HG03135 (cell line): Measurements from ENCODE around the gene FAAH.
A peak's percentile ranks its signal among the peaks of the same experiment; 100 is the strongest.

Experiments
- ATAC-seq: cut with Tn5 transposase; IDR thresholded peaks from one replicate; pipeline ENCODE4 v1.9.1; 2021; ENCODE audit warnings: mild to moderate bottlenecking, moderate library complexity; ENCODE audit not compliant: unreplicated experiment

Gene FAAH

GRCh38 chr1:46400421-46400820 lies 6.3 kb downstream of the FAAH start:
- no peak for ATAC-seq

DNA sequence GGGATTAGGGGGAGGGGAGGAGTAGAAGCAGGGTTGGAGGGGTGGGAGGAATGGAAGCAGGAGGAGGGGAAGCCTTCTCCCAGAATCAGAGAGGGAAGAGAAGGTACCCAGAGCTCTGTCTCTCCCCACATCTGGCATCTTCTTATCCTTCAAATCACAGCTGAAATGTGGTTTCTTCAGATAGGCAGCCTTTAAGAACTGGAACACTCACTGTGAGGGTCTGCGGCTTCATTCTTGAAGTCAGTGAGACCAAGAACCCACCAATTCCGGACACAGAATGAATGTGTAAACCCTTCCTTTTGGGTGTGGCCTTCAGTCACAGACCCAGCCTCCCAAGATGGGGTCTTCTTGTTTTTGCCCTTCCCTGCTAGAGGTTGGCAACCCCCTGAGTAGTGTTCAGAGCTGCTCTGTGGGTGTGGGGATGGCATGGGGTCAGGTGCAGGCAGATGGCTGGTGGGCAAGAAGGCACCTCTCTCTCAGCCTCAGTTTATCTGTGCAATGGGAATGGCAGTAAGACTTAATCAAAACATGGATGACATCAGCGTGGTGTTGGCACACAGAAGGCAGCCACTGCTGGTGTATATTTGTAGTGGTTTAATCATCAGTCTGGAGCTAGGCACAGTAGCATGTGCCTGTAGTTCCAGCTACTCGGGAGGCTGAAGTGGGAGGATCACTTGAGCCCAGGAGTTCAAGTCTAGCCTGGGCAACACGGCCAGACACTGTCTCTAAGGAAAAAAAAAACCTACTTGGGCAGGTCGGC lies 7.2 kb downstream of the FAAH start:
- ATAC-seq, result no peak

GRCh38 chr1:46401964-46402626 lies 8.0 kb downstream of the FAAH start:
- no peak for ATAC-seq

GRCh38 chr1:46403916-46404315 lies 9.8 kb downstream of the FAAH start:
- ATAC-seq, result no peak

GRCh38 chr1:46404482-46405196 lies 10.5 kb downstream of the FAAH start:
- no peak for ATAC-seq

GRCh38 chr1:46405197-46405555 lies 11.1 kb downstream of the FAAH start:
- no peak for ATAC-seq

- ATAC-seq, result no peak
Observed at GRCh38 chr1:46405724-46406123, 11.6 kb downstream of the FAAH start.

DNA sequence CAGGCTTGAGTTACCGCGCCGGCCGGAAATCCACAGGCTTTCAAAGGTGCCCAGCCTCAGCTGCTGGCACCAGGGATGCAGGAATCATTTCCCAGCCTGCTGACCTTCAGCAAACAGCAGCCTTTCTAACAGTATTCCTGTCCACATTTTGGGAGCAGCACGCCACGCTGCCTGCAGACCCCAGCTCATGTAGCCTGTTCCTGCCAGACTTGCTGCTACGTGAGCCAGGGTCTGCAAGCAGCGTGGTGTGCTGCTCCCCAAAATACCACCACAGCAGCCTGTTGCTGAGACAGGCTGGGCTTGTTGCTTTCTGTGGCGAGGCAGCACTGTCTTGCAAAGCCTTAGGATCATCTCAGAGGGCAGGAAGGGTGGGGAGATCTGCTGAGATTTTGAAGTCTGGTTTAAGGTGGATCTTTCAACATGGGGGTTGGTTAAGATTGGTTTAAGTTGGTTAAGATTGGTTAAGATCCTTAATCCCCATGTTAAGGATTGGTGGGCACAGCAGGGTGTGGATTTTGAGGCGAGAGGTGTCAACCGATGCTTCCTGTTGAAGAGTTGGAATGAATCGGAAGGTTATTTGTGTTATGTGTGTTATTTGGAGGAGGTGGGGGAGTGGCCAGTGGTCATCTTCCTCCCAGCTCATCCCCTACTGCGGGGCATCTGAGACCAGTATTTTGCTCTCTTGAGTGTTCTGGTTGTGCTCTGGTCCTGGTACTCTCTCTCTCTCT lies 12.9 kb downstream of the FAAH start:
- no peak for ATAC-seq

DNA sequence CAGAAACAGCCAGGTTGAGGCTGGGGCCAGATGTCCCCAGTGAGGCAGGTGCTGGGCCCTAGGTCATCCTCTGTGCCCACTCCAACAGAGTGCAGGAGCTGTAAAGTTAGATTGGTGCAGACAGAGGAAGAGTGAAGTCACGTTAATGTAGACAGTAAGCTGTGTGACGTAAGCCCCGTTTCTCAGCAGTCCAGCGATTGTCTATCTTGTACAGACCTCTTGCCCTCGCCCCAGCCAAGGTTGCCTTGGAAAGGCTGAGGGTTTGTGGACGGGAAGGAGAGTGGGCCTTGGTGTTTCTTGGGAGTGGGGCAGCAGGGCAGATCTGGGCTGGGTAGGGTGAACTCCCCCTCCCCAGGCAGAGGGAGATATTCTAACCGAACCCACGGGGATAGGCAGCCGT lies 13.5 kb downstream of the FAAH start:
- no peak for ATAC-seq

- no peak for ATAC-seq
Observed at GRCh38 chr1:46408356-46409062, 14.4 kb downstream of the FAAH start.

DNA sequence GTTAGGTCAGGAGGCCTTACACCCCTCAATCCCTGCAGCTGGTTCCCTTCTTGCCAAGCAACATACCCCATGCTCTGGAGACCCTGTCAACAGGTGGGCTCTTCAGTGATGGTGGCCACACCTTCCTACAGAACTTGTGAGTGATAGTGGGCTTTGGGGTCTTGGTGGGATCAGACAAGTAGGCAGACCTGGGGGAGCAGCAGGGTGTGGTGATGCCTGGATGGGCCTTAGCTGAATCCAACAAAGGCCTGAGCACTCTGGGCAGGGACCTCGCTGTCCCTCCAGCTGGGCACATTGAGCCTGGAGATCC lies 14.9 kb downstream of the FAAH start:
- no peak for ATAC-seq

DNA sequence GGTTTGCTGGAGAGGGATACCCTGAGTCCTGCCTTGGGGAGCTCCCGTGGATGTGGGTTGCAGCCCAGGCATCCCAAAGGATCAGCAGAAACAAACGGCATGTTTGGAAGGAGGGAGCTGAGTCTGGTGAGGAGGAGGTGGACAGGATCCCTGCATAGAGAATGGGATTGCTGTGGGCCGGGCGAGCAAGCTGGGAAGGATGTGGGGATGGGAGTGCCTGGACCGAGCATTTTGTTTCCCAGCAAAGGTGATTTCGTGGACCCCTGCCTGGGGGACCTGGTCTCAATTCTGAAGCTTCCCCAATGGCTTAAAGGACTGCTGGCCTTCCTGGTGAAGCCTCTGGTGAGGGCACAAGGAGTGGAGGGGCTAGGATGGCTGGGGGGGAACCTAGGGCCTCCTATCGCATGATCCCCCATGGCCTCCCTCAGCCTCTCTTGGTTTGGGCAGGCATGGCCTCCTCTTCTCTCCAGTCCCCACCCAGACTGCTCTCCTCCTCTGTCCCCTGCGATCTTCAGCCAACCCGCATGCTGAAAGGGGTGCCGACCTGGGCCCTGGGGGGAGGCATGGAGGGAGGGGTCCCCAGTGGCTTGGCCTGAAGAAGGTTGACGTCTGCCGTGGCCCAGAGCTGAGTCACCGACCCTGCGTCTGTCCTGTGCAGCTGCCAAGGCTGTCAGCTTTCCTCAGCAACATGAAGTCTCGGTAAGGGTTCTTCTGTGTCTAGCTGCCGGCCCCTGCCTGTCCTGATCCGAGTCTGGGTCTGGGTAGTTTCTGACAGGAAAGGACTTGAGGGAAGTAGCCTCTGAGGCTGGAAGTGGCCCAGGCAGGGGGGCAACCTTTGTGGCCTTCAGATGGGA lies 16.3 kb downstream of the FAAH start:
- no peak for ATAC-seq

- ATAC-seq, result no peak
Observed at GRCh38 chr1:46411010-46411405, 16.9 kb downstream of the FAAH start.

DNA sequence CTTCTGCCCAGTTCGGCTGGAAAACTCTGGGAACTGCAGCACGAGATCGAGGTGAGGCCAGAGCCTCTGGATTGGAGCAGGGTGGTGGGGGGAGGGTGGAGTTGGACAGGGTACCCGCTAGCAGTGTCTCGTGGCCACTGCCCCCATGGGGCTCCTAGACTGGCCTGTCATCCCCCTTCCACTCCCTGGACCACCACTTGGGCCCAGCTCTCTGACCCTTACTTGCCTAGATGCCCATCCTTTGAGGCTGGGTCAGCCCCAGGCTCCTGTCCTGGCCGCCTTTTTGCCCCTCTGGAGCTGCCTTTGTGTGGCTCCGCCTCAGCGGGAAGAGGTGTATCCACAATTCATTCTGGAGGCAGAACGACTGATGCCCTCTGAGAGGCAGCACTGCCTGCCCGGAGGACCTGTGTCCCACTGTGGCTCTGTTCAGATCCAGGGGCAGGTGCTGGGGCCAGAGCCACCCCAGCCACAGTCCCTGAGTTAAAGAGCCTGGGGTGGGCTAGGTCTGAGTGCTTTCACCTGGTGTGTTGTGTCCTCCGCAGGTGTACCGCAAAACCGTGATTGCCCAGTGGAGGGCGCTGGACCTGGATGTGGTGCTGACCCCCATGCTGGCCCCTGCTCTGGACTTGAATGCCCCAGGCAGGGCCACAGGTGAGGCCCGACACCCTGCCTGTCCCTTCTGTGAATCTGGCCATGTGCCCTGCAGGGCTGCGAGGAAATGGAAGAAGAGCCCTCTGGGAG lies 17.7 kb downstream of the FAAH start:
- no peak for ATAC-seq

DNA sequence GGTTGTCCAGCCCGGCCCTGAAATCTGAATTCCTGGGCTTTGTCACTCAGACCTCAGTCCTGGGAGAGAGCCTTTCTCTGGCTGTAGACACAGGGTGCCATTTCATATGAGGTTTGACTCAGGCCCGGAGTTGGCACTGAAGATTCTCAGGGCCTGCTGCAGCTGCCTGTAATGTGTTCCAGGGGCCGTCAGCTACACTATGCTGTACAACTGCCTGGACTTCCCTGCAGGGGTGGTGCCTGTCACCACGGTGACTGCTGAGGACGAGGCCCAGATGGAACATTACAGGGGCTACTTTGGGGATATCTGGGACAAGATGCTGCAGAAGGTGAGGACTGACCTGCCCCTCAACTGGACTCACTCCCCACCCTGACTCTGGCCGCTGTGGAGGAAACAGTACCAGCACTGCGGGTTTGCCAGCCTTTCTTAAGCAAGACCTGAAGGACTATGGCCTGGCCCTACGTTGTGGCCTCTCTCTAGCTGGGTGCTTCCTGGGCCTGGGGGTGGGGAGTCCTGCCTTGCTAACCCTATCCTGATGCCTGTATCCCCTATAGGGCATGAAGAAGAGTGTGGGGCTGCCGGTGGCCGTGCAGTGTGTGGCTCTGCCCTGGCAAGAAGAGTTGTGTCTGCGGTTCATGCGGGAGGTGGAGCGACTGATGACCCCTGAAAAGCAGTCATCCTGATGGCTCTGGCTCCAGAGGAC lies 18.9 kb downstream of the FAAH start:
- ATAC-seq, result no peak

GRCh38 chr1:46413596-46413985 lies 19.5 kb downstream of the FAAH start:
- ATAC-seq, result peak; percentile 56

GRCh38 chr1:46415514-46415913 lies 21.4 kb downstream of the FAAH start:
- no peak for ATAC-seq

DNA sequence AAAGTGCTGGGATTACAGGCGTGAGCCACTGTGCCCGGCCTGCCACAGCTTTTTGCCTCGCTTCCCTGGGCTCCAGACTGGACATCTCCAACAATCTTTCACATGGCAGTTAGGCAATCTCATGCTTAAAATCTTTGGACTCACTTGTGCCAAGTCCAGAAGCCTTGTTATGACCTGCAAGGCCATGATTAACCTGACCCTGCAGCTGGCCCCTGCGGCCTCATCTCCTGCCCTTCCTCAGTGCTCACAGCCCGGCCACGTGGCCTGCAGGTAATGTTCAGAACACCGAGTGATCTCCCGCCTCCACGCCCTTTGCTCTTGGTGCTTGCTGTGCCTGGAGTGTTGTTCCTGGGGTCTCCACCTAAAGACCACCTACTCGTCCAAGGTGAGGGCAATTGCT lies 24.9 kb downstream of the FAAH start:
- no peak for ATAC-seq

- ATAC-seq, result no peak
Observed at GRCh38 chr1:46420533-46420915, 26.4 kb downstream of the FAAH start.
